ENCODE measurements around the gene GET4. TPM values are rescaled to one million over a fixed set of nuclear protein-coding genes. Genes with fewer than 3 reads are reported as not detected.
A peak's percentile ranks its signal among the peaks of the same experiment; 100 is the strongest.

Gene GET4
- polyA plus RNA-seq, 3 donors, result 20.1 to 36.8 (median 25.5) TPM

DNA sequence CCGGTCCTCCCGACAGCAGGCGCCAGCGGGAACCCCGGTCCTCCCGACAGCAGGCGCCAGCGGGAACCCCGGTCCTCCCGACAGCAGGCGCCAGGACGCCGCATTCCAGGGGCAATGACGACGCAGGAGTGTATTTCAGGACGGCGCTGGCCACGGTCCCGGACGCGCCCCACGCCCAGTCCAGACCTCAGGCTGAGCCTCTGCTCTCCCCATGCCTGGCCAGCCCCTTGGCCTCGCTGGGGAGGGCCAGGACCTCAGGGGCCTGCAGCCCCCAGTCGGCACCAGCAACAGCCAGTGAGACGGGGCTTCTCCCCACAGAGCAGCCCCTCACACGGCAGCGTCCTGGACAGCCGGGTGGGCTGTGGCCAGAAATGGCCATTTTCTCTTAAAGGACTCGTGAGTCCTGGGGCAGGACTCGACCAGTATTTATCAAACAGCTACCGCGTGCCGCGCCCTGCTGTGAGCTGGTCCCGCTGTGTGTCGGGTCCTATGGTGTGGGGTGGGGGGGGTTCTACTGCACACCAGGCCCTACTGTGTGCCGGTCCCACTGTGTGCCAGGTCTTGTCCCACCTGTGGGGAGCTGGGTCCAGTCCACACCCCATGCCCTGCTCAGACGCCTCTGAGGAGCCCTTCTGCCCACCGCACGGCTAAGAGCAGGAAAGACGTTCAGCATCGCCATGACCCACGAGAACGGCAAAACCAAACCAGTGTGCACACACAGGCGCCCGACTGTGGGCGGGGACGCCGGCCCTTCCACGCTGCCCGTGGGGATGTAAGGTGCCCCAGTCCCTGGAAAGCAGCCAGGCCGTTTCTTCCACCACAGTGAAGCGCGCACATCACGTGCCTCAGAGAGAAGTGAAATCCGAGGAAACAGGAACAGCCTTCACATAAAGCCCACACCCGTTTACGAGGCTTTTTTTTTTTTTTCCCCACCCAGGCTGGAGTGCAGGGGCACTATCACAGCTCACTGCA lies 33.3 kb downstream of the GET4 start:
- H3K9me3 ChIP-seq (replicated peaks in 1 of 2; ENCODE audit: control insufficient read depth in 1 of 2, insufficient read depth in 1 of 2, low read length in 2 of 2), result no peaks in the 10 kb centered on the region
- peak overlapping the region; percentile 72 to 78 for H3K4me3 Mint-ChIP-seq
- H3K4me1 Mint-ChIP-seq, result peaks cover 50% of the 10 kb centered on the region
- peak; percentile 97 to 99 (median 98) for DNase-seq
- H3K4me3 ChIP-seq (replicated peaks in 1 of 3; ENCODE audit: low read depth in 2 of 3, low read length in 3 of 3), result peak overlapping the region; percentile 38 to 78 (median 54)
- intact Hi-C loops (cut with micrococcal nuclease), result loop anchor here (2.0 to 10.0 kb wide), 3 partner anchors 19 to 155 kb away; partner anchors contain the start of gene ADAP1 (in 2 of the 2)
- H2AFZ ChIP-seq (ENCODE audit: insufficient read depth, low read depth, low read length, poor library complexity, severe bottlenecking), result no peak overlapping the region
- H3K9me3 Mint-ChIP-seq, result peaks cover 0 to 7% (median 0%) of the 10 kb centered on the region in 7 donors
- peaks cover 53% of the 10 kb centered on the region for H4K20me1 ChIP-seq (ENCODE audit: insufficient read depth, low read length)
- H3K27ac Mint-ChIP-seq, result peak overlapping the region; percentile 92 to 97 (median 96)
- H3K27me3 Mint-ChIP-seq (ENCODE audit: low read depth in 3 of 3), result no peaks in the 10 kb centered on the region
- H3K4me1 ChIP-seq (ENCODE audit: control insufficient read depth in 1 of 2, insufficient read depth in 2 of 2, low read length in 2 of 2), result peaks cover 74 to 79% of the 10 kb centered on the region in 2 donors
- H3K9ac ChIP-seq (ENCODE audit: insufficient read depth, low read length, poor library complexity, severe bottlenecking), result peak overlapping the region; percentile 91
- no peaks in the 10 kb centered on the region for H3K27me3 ChIP-seq (ENCODE audit: control insufficient read depth in 2 of 2, insufficient read depth in 2 of 2, low read length in 2 of 2)
- peaks cover 6 to 27% of the 10 kb centered on the region in 2 donors for H3K36me3 Mint-ChIP-seq
- H3K27ac ChIP-seq (ENCODE audit: low read depth in 1 of 2, low read length in 2 of 2), result peak overlapping the region; percentile 84 to 99
- WGBS (ENCODE audit: insufficient coverage), result 10% methylated on average over 46 of the region's 58 CpGs
- peaks cover 40% of the 10 kb centered on the region for H3K79me2 ChIP-seq (ENCODE audit: insufficient read depth, low read length)
- peaks cover 6 to 10% of the 10 kb centered on the region in 2 donors for H3K36me3 ChIP-seq (replicated peaks in 1 of 2; ENCODE audit: control insufficient read depth in 1 of 2, insufficient read depth in 2 of 2, low read length in 2 of 2)
- peak overlapping the region; percentile 90 for H3K4me2 ChIP-seq (replicated peaks; ENCODE audit: extremely low read depth, low read length, poor library complexity, severe bottlenecking)
- TF ChIP-seq, protein P1, sequence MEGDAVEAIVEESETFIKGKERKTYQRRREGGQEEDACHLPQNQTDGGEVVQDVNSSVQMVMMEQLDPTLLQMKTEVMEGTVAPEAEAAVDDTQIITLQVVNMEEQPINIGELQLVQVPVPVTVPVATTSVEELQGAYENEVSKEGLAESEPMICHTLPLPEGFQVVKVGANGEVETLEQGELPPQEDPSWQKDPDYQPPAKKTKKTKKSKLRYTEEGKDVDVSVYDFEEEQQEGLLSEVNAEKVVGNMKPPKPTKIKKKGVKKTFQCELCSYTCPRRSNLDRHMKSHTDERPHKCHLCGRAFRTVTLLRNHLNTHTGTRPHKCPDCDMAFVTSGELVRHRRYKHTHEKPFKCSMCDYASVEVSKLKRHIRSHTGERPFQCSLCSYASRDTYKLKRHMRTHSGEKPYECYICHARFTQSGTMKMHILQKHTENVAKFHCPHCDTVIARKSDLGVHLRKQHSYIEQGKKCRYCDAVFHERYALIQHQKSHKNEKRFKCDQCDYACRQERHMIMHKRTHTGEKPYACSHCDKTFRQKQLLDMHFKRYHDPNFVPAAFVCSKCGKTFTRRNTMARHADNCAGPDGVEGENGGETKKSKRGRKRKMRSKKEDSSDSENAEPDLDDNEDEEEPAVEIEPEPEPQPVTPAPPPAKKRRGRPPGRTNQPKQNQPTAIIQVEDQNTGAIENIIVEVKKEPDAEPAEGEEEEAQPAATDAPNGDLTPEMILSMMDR (IDR thresholded peaks at IDR 0.05), result peak; percentile 42

DNA sequence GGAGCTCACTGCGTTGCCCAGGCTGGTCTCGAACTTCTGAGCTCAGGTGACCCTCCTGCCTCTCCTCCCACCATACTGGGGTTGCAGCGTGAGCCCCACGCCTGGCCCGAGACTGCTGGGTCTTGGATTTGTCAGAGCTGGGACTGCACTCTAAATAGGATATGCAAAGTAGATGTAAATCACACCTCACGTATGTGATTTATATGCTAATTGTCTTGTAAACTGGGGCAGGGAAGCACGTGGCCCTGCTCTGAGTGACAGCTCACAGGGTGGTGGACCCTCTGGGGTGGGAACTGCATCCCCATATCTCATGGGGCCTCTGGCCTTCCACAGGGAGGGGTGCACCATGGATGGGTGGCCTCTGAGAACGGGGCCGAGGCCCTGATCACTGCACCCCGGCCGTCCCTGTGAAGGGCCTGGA lies 34.1 kb downstream of the GET4 start:
- peak in 1 of 3 donors; percentile 31 for DNase-seq
- Histone ChIP-seq H3K9me3 (replicated peaks in 1 of 2; ENCODE audit: control insufficient read depth in 1 of 2, insufficient read depth in 1 of 2, low read length in 2 of 2) (no peaks in the 10 kb centered on the region), H3K79me2 (ENCODE audit: insufficient read depth, low read length) (peaks cover 44% of the 10 kb centered on the region), H2AFZ (ENCODE audit: insufficient read depth, low read depth, low read length, poor library complexity, severe bottlenecking) (no peak overlapping the region), H3K4me3 (replicated peaks in 1 of 3; ENCODE audit: low read depth in 2 of 3, low read length in 3 of 3) (peak overlapping the region in 1 of 3 experiments; percentile 78), H3K9ac (ENCODE audit: insufficient read depth, low read length, poor library complexity, severe bottlenecking) (peak overlapping the region; percentile 91), H4K20me1 (ENCODE audit: insufficient read depth, low read length) (peaks cover 53% of the 10 kb centered on the region), H3K4me1 (ENCODE audit: control insufficient read depth in 1 of 2, insufficient read depth in 2 of 2, low read length in 2 of 2) (peaks cover 78 to 87% of the 10 kb centered on the region in 2 donors), H3K27me3 (ENCODE audit: control insufficient read depth in 2 of 2, insufficient read depth in 2 of 2, low read length in 2 of 2) (no peaks in the 10 kb centered on the region), H3K27ac (ENCODE audit: low read depth in 1 of 2, low read length in 2 of 2) (peak overlapping the region; percentile 84 to 99), H3K4me2 (replicated peaks; ENCODE audit: extremely low read depth, low read length, poor library complexity, severe bottlenecking) (peak overlapping the region; percentile 90), H3K36me3 (replicated peaks in 1 of 2; ENCODE audit: control insufficient read depth in 1 of 2, insufficient read depth in 2 of 2, low read length in 2 of 2) (peaks cover 0 to 6% of the 10 kb centered on the region in 2 donors)
- TF ChIP-seq, protein P1 (IDR thresholded peaks at IDR 0.05), result no peak
- 92% methylated on average over 4 of the region's 11 CpGs for WGBS (ENCODE audit: insufficient coverage)
- Mint-ChIP-seq H3K9me3 (peaks cover 0 to 7% (median 0%) of the 10 kb centered on the region in 7 donors), H3K36me3 (peaks cover 12 to 25% of the 10 kb centered on the region in 2 donors), H3K4me1 (peaks cover 54% of the 10 kb centered on the region), H3K4me3 (peak overlapping the region in 1 of 2 donors; percentile 37), H3K27ac (peak overlapping the region; percentile 92 to 97 (median 96)), H3K27me3 (ENCODE audit: low read depth in 3 of 3) (no peaks in the 10 kb centered on the region)
- intact Hi-C loops (cut with micrococcal nuclease), result loop anchor here in 1 of 2 donors (2.0 kb wide), 1 partner anchor 44 kb away; the partner anchor contains the start of gene ADAP1
